DOHH2 (cell line): Measurements from ENCODE around the gene SPAG6.

Experiments used
- H3F3A ChIP-seq: fragments of 200-600 bp; sonication (generic), shearing (Covaris generic); 2 replicates; pipeline ENCODE4 v1.6.0; 2016; ENCODE audit warnings: antibody characterized with exemption, mild to moderate bottlenecking; ENCODE audit not compliant: control insufficient read depth, insufficient read depth
- H3K27ac ChIP-seq: fragments of 200-600 bp; sonication (generic); 2 replicates; pipeline ENCODE4 v1.5.1; 2014; ENCODE audit warnings: low read depth, mild to moderate bottlenecking, low read length, moderate library complexity
- H3K27me3 ChIP-seq: fragments of 200-600 bp; sonication (generic); 2 replicates; pipeline ENCODE4 v1.6.1; 2014; ENCODE audit warnings: mild to moderate bottlenecking, low read length, mixed read lengths; ENCODE audit not compliant: control insufficient read depth
- H3K36me3 ChIP-seq: fragments of 200-600 bp; sonication (generic); 2 replicates; pipeline ENCODE4 v1.6.1; 2014; ENCODE audit warnings: mild to moderate bottlenecking, low read length, moderate library complexity, mixed read lengths; ENCODE audit not compliant: control insufficient read depth
- H3K4me1 ChIP-seq: fragments of 200-600 bp; sonication (generic); 2 replicates; pipeline ENCODE4 v1.6.1; 2014; ENCODE audit warnings: mild to moderate bottlenecking, low read length, mixed read lengths; ENCODE audit not compliant: control insufficient read depth
- H3K4me2 ChIP-seq: fragments of 200-600 bp; sonication (generic); 2 replicates; pipeline ENCODE4 v1.6.0; 2014; ENCODE audit warnings: mild to moderate bottlenecking, low read length, moderate library complexity
- H3K4me3 ChIP-seq: fragments of 200-600 bp; sonication (generic); 2 replicates; pipeline ENCODE4 v1.5.1; 2014; ENCODE audit warnings: mild to moderate bottlenecking, low read length, mixed read lengths
- H3K79me2 ChIP-seq: fragments of 200-600 bp; sonication (generic); 2 replicates; pipeline ENCODE4 v1.6.1; 2014; ENCODE audit warnings: mild to moderate bottlenecking, low read length, mixed read lengths; ENCODE audit not compliant: control insufficient read depth
- H3K9me2 ChIP-seq: fragments of 200-600 bp; sonication (generic); replicated peaks from 2 replicates; pipeline ENCODE4 v1.6.1; 2014; ENCODE audit warnings: mild to moderate bottlenecking, low read length, mixed read lengths; ENCODE audit not compliant: control insufficient read depth
- H3K9me3 ChIP-seq: fragments of 200-600 bp; sonication (generic); 2 replicates; pipeline ENCODE4 v1.6.1; 2014; ENCODE audit warnings: antibody characterized with exemption, low read length, mixed read lengths; ENCODE audit not compliant: control insufficient read depth, insufficient read depth
- H4K20me1 ChIP-seq: fragments of 200-600 bp; sonication (generic); 2 replicates; pipeline ENCODE4 v1.6.0; 2014; ENCODE audit warnings: low read depth, mild to moderate bottlenecking, antibody characterized with exemption, low read length, moderate library complexity; ENCODE audit not compliant: control insufficient read depth, insufficient read depth
- CTCF ChIP-seq: fragments of 200-600 bp; sonication (generic); IDR thresholded peaks from one replicate; pipeline ENCODE4 v1.5.1; 2014; ENCODE audit warnings: antibody characterized with exemption, mild to moderate bottlenecking, low read depth, low read length; ENCODE audit not compliant: poor library complexity, severe bottlenecking
- EZH2phosphoT487 ChIP-seq: fragments of 200-600 bp; sonication (generic); IDR thresholded peaks from 2 replicates; pipeline ENCODE4 v1.6.1; 2017; ENCODE audit warnings: borderline replicate concordance, mild to moderate bottlenecking, antibody characterized with exemption, low read length, moderate library complexity, mixed read lengths

SPAG6 gene

GRCh38 chr10:22316286-22317075, 28.8 kb upstream of the SPAG6 start, which contains the start of gene COMMD3:
TSS of gene COMMD3 (plus strand) at chr10:22316388. CDS start at chr10:22316418, 30 bp downstream.
- peaks cover 2% of the 10 kb centered on the region; the same call in 1 of the 2 replicates for H3K36me3 ChIP-seq
- no peaks in the 10 kb centered on the region for H3K9me2 ChIP-seq
- H3K27ac ChIP-seq, result peak within 1 kb of the TSS; percentile 63
- H3K9me3 ChIP-seq, result no peaks in the 10 kb centered on the region
- TF ChIP-seq EZH2phosphoT487 (peak; percentile 45; the same call in 1 of the 2 replicates), CTCF (no peak)
- H3K4me3 ChIP-seq, result peak within 1 kb of the TSS; percentile 84
- no peaks in the 10 kb centered on the region for H3K79me2 ChIP-seq
- peaks cover 38% of the 10 kb centered on the region for H3F3A ChIP-seq
- H4K20me1 ChIP-seq, result peaks cover 10% of the 10 kb centered on the region; the same call in 1 of the 2 replicates
- peaks cover 45% of the 10 kb centered on the region for H3K27me3 ChIP-seq
- peaks cover 40% of the 10 kb centered on the region for H3K4me1 ChIP-seq
- H3K4me2 ChIP-seq, result peak within 1 kb of the TSS; percentile 84

GRCh38 chr10:22317076-22317370, 28.3 kb upstream of the SPAG6 start:
- Histone ChIP-seq H4K20me1 (peaks cover 10% of the 10 kb centered on the region; the same call in 1 of the 2 replicates), H3K27ac (peak overlapping the region; percentile 63), H3K4me3 (peak overlapping the region; percentile 84), H3K9me3 (no peaks in the 10 kb centered on the region), H3K27me3 (peaks cover 47% of the 10 kb centered on the region), H3K4me1 (peaks cover 41% of the 10 kb centered on the region), H3K9me2 (no peaks in the 10 kb centered on the region), H3F3A (peaks cover 38% of the 10 kb centered on the region), H3K79me2 (no peaks in the 10 kb centered on the region), H3K4me2 (peak overlapping the region; percentile 84), H3K36me3 (peaks cover 2% of the 10 kb centered on the region; the same call in 1 of the 2 replicates)
- TF ChIP-seq CTCF, result no peak
- no peak for TF ChIP-seq EZH2phosphoT487

- Histone ChIP-seq H3K9me3 (no peaks in the 10 kb centered on the region), H3K36me3 (peaks cover 2% of the 10 kb centered on the region; the same call in 1 of the 2 replicates), H4K20me1 (peaks cover 10% of the 10 kb centered on the region; the same call in 1 of the 2 replicates), H3K27ac (no peak overlapping the region), H3F3A (peaks cover 41% of the 10 kb centered on the region), H3K79me2 (no peaks in the 10 kb centered on the region), H3K4me2 (peak overlapping the region; percentile 84), H3K4me1 (peaks cover 49% of the 10 kb centered on the region), H3K27me3 (peaks cover 57% of the 10 kb centered on the region), H3K4me3 (peak overlapping the region; percentile 84), H3K9me2 (no peaks in the 10 kb centered on the region)
- TF ChIP-seq EZH2phosphoT487 (no peak), CTCF (no peak)
Measured at GRCh38 chr10:22317771-22318565, 27.3 kb upstream of the SPAG6 start.
